ENCODE measurements around the gene CSTF1. TPM values are rescaled to one million over a fixed set of nuclear protein-coding genes. Genes with fewer than 3 reads are reported as not detected.

Gene CSTF1
- polyA plus RNA-seq, 4 donors = 9.2 to 28.2 (median 11.3) TPM

DNA sequence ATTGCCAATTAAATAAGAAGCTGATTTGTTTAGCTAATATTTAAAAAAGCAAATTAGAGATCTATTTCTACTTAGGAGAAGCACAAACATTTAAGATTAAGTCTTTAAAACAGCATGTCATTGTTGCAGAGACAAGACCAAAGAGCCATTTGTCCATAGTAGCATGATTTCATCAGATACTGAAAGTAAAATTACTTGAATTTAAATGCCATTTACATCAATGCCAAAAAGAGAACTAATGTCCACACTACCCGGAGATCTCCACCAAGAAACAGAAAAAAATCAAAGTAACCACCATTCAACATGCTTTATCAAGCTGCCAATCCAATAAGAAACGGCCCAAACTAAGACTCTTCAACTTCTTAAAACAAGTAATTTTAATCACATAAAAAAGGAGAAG is 16.1 kb upstream of the CSTF1 start:
- Histone ChIP-seq H3K27ac (ENCODE audit: low read depth in 1 of 3, low read length in 2 of 3) (no peak overlapping the region), H3K4me3 (ENCODE audit: low read depth in 1 of 3, low read length in 3 of 3) (no peak overlapping the region), H3K27me3 (ENCODE audit: control insufficient read depth in 3 of 3, insufficient read depth in 3 of 3, low read length in 3 of 3) (no peaks in the 10 kb centered on the region), H3K4me1 (ENCODE audit: control insufficient read depth in 3 of 3, insufficient read depth in 2 of 3, low read depth in 1 of 3, low read length in 2 of 3) (no peaks in the 10 kb centered on the region), H3K9me3 (ENCODE audit: control insufficient read depth in 2 of 2, insufficient read depth in 1 of 2, low read depth in 1 of 2, low read length in 1 of 2) (no peaks in the 10 kb centered on the region), H3K36me3 (ENCODE audit: control insufficient read depth in 3 of 3, insufficient read depth in 2 of 3, low read depth in 1 of 3, low read length in 3 of 3) (peaks cover 0 to 15% (median 5%) of the 10 kb centered on the region in 3 donors)
- DNase-seq = no peak
- WGBS, 3 donors = 81 to 88% (median 87%) methylated on average over 2 of the region's 2 CpGs
- no peak for FAIRE-seq

GRCh38 chr20:56378386-56378785 is 14.1 kb upstream of the CSTF1 start:
- no peak overlapping the region for H3K4me3 ChIP-seq (ENCODE audit: low read depth in 1 of 3, low read length in 3 of 3)
- H3K27ac ChIP-seq (ENCODE audit: low read depth in 1 of 3, low read length in 2 of 3) = no peak overlapping the region
- no peak for DNase-seq
- no peaks in the 10 kb centered on the region for H3K4me1 ChIP-seq (ENCODE audit: control insufficient read depth in 3 of 3, insufficient read depth in 2 of 3, low read depth in 1 of 3, low read length in 2 of 3)
- no peak for FAIRE-seq
- no peaks in the 10 kb centered on the region for H3K9me3 ChIP-seq (ENCODE audit: control insufficient read depth in 2 of 2, insufficient read depth in 1 of 2, low read depth in 1 of 2, low read length in 1 of 2)
- WGBS, 3 donors = 94 to 96% (median 95%) methylated on average over 3 of the region's 3 CpGs
- H3K36me3 ChIP-seq (ENCODE audit: control insufficient read depth in 3 of 3, insufficient read depth in 2 of 3, low read depth in 1 of 3, low read length in 3 of 3) = peaks cover 0 to 21% (median 5%) of the 10 kb centered on the region in 3 donors
- H3K27me3 ChIP-seq (ENCODE audit: control insufficient read depth in 3 of 3, insufficient read depth in 3 of 3, low read length in 3 of 3) = no peaks in the 10 kb centered on the region

DNA sequence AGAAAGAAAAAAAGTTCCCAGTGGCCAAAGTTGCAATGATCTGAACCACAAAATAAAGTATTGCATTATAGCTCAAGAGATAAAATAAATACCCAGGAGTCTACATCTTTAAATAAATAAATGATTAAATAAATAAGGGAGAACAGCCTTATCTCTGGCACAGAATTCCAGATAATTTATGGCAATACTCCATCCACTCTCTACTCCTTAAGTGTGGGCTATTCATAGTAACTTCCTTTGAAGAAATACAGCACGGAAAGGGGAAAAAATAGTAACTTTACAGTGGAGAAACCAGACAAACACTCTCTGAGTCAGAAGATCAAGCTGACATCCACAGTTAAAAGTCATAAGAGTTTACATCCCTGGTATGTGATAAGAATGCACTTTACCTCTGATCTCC is 12.1 kb upstream of the CSTF1 start:
- H3K4me3 ChIP-seq (ENCODE audit: low read depth in 1 of 3, low read length in 3 of 3) = no peak overlapping the region
- H3K27me3 ChIP-seq (ENCODE audit: control insufficient read depth in 3 of 3, insufficient read depth in 3 of 3, low read length in 3 of 3) = no peaks in the 10 kb centered on the region
- FAIRE-seq (no peak), DNase-seq (no peak)
- no peak overlapping the region for H3K27ac ChIP-seq (ENCODE audit: low read depth in 1 of 3, low read length in 2 of 3)
- WGBS, 3 donors = 67 to 77% (median 73%) methylated on average over 1 of the region's 1 CpG
- peaks cover 0 to 19% (median 2%) of the 10 kb centered on the region in 3 donors for H3K36me3 ChIP-seq (ENCODE audit: control insufficient read depth in 3 of 3, insufficient read depth in 2 of 3, low read depth in 1 of 3, low read length in 3 of 3)
- H3K9me3 ChIP-seq (ENCODE audit: control insufficient read depth in 2 of 2, insufficient read depth in 1 of 2, low read depth in 1 of 2, low read length in 1 of 2) = no peaks in the 10 kb centered on the region
- no peaks in the 10 kb centered on the region for H3K4me1 ChIP-seq (ENCODE audit: control insufficient read depth in 3 of 3, insufficient read depth in 2 of 3, low read depth in 1 of 3, low read length in 2 of 3)

GRCh38 chr20:56381501-56381900 is 10.9 kb upstream of the CSTF1 start:
- Histone ChIP-seq H3K27ac (ENCODE audit: low read depth in 1 of 3, low read length in 2 of 3) (no peak overlapping the region), H3K4me3 (ENCODE audit: low read depth in 1 of 3, low read length in 3 of 3) (no peak overlapping the region), H3K4me1 (ENCODE audit: control insufficient read depth in 3 of 3, insufficient read depth in 2 of 3, low read depth in 1 of 3, low read length in 2 of 3) (no peaks in the 10 kb centered on the region), H3K27me3 (ENCODE audit: control insufficient read depth in 3 of 3, insufficient read depth in 3 of 3, low read length in 3 of 3) (no peaks in the 10 kb centered on the region), H3K36me3 (ENCODE audit: control insufficient read depth in 3 of 3, insufficient read depth in 2 of 3, low read depth in 1 of 3, low read length in 3 of 3) (peaks cover 0 to 25% (median 4%) of the 10 kb centered on the region in 3 donors), H3K9me3 (ENCODE audit: control insufficient read depth in 2 of 2, insufficient read depth in 1 of 2, low read depth in 1 of 2, low read length in 1 of 2) (no peaks in the 10 kb centered on the region)
- DNase-seq = no peak
- WGBS, 3 donors = 72 to 88% (median 83%) methylated on average over 1 of the region's 1 CpG
- FAIRE-seq = no peak

DNA sequence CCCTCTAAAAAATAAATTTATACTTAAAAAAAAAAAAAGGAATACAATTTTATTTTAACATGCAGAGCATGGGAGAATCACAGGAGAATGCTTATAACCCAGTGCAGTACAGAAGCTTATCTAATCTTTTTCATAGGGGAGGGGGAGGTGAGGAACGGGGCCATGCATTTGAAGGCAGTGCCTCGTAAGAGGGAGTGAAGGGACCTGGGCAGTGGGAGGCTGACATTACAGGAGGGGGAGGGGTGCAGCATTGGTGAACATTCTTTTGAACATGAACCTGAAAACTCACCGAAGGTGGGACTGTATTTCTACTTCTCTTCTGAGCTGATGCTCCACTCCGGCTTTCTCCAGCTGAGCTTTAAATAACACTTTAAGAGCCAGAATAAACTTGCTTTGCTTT is 9.7 kb upstream of the CSTF1 start:
- Histone ChIP-seq H3K9me3 (ENCODE audit: control insufficient read depth in 2 of 2, insufficient read depth in 1 of 2, low read depth in 1 of 2, low read length in 1 of 2) (no peaks in the 10 kb centered on the region), H3K4me3 (ENCODE audit: low read depth in 1 of 3, low read length in 3 of 3) (no peak overlapping the region), H3K27ac (ENCODE audit: low read depth in 1 of 3, low read length in 2 of 3) (no peak overlapping the region), H3K36me3 (ENCODE audit: control insufficient read depth in 3 of 3, insufficient read depth in 2 of 3, low read depth in 1 of 3, low read length in 3 of 3) (peaks cover 0 to 19% (median 4%) of the 10 kb centered on the region in 3 donors), H3K4me1 (ENCODE audit: control insufficient read depth in 3 of 3, insufficient read depth in 2 of 3, low read depth in 1 of 3, low read length in 2 of 3) (no peaks in the 10 kb centered on the region), H3K27me3 (ENCODE audit: control insufficient read depth in 3 of 3, insufficient read depth in 3 of 3, low read length in 3 of 3) (no peaks in the 10 kb centered on the region)
- FAIRE-seq (no peak), DNase-seq (no peak)
- 70 to 86% (median 74%) methylated on average over 4 of the region's 4 CpGs for WGBS, 3 donors

GRCh38 chr20:56383334-56383733 is 9.1 kb upstream of the CSTF1 start:
- no peak overlapping the region for H3K4me3 ChIP-seq (ENCODE audit: low read depth in 1 of 3, low read length in 3 of 3)
- no peak overlapping the region for H3K27ac ChIP-seq (ENCODE audit: low read depth in 1 of 3, low read length in 2 of 3)
- WGBS, 3 donors = 92 to 95% (median 94%) methylated on average over 8 of the region's 8 CpGs
- peaks cover 0 to 21% (median 4%) of the 10 kb centered on the region in 3 donors for H3K36me3 ChIP-seq (ENCODE audit: control insufficient read depth in 3 of 3, insufficient read depth in 2 of 3, low read depth in 1 of 3, low read length in 3 of 3)
- FAIRE-seq = no peak
- H3K4me1 ChIP-seq (ENCODE audit: control insufficient read depth in 3 of 3, insufficient read depth in 2 of 3, low read depth in 1 of 3, low read length in 2 of 3) = no peaks in the 10 kb centered on the region
- no peaks in the 10 kb centered on the region for H3K9me3 ChIP-seq (ENCODE audit: control insufficient read depth in 2 of 2, insufficient read depth in 1 of 2, low read depth in 1 of 2, low read length in 1 of 2)
- no peaks in the 10 kb centered on the region for H3K27me3 ChIP-seq (ENCODE audit: control insufficient read depth in 3 of 3, insufficient read depth in 3 of 3, low read length in 3 of 3)
- no peak for DNase-seq

DNA sequence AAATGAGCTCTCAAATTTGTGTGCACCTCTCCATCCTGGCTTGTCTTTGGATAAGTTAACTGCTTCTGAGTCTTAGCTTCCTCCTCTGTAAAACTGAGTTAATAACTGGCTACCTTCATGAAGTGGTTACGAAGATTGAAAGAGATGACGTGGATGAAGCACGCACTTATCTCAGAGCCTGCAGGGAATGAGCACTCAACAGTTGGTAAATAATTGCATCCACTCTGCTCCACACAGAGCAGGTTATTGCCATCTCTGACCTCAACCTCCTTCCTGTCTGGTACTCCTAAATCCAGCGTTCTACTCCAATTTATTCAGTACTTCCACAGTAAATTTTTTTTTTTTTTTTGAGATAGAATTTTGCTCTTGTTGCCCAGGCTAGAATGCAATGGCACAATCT is 7.3 kb upstream of the CSTF1 start:
- Histone ChIP-seq H3K36me3 (ENCODE audit: control insufficient read depth in 3 of 3, insufficient read depth in 2 of 3, low read depth in 1 of 3, low read length in 3 of 3) (peaks cover 0 to 24% (median 4%) of the 10 kb centered on the region in 3 donors), H3K27ac (ENCODE audit: low read depth in 1 of 3, low read length in 2 of 3) (no peak overlapping the region), H3K4me3 (ENCODE audit: low read depth in 1 of 3, low read length in 3 of 3) (no peak overlapping the region), H3K4me1 (ENCODE audit: control insufficient read depth in 3 of 3, insufficient read depth in 2 of 3, low read depth in 1 of 3, low read length in 2 of 3) (no peaks in the 10 kb centered on the region), H3K9me3 (ENCODE audit: control insufficient read depth in 2 of 2, insufficient read depth in 1 of 2, low read depth in 1 of 2, low read length in 1 of 2) (no peaks in the 10 kb centered on the region), H3K27me3 (ENCODE audit: control insufficient read depth in 3 of 3, insufficient read depth in 3 of 3, low read length in 3 of 3) (no peaks in the 10 kb centered on the region)
- 93 to 98% (median 94%) methylated on average over 4 of the region's 4 CpGs for whole genome bisulfite sequencing, 3 donors
- DNase-seq (no peak), FAIRE-seq (no peak)

GRCh38 chr20:56386219-56386618 is 6.2 kb upstream of the CSTF1 start:
- Histone ChIP-seq H3K27ac (ENCODE audit: low read depth in 1 of 3, low read length in 2 of 3) (no peak overlapping the region), H3K9me3 (ENCODE audit: control insufficient read depth in 2 of 2, insufficient read depth in 1 of 2, low read depth in 1 of 2, low read length in 1 of 2) (no peaks in the 10 kb centered on the region), H3K36me3 (ENCODE audit: control insufficient read depth in 3 of 3, insufficient read depth in 2 of 3, low read depth in 1 of 3, low read length in 3 of 3) (peaks cover 0 to 24% (median 4%) of the 10 kb centered on the region in 3 donors), H3K27me3 (ENCODE audit: control insufficient read depth in 3 of 3, insufficient read depth in 3 of 3, low read length in 3 of 3) (no peaks in the 10 kb centered on the region), H3K4me1 (ENCODE audit: control insufficient read depth in 3 of 3, insufficient read depth in 2 of 3, low read depth in 1 of 3, low read length in 2 of 3) (no peaks in the 10 kb centered on the region), H3K4me3 (ENCODE audit: low read depth in 1 of 3, low read length in 3 of 3) (no peak overlapping the region)
- WGBS, 3 donors = 90 to 96% (median 95%) methylated on average over 6 of the region's 6 CpGs
- no peak for DNase-seq
- FAIRE-seq = no peak

DNA sequence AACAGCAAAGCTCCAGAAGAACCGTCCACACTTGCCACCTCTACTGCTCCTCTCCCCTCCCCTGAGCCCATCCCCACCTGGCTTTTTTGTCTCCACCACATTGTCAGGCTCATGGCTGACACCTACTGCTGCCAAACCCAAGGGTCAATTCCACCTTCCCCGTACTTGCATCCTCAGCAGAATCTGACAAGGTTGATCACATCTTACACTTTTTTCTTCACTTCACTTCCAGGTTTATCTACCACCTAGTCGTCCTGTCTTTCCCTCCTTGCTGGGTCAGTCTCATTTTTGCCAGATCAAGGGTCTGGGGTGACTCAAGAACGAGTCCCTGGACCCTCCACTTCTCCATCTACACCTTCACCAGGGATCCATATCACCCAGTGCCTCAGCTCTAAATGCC is 3.6 kb upstream of the CSTF1 start:
- Histone ChIP-seq H3K27ac (ENCODE audit: low read depth in 1 of 3, low read length in 2 of 3) (no peak overlapping the region), H3K36me3 (ENCODE audit: control insufficient read depth in 3 of 3, insufficient read depth in 2 of 3, low read depth in 1 of 3, low read length in 3 of 3) (peaks cover 0 to 14% (median 4%) of the 10 kb centered on the region in 3 donors), H3K9me3 (ENCODE audit: control insufficient read depth in 2 of 2, insufficient read depth in 1 of 2, low read depth in 1 of 2, low read length in 1 of 2) (no peaks in the 10 kb centered on the region), H3K4me3 (ENCODE audit: low read depth in 1 of 3, low read length in 3 of 3) (no peak overlapping the region), H3K27me3 (ENCODE audit: control insufficient read depth in 3 of 3, insufficient read depth in 3 of 3, low read length in 3 of 3) (no peaks in the 10 kb centered on the region), H3K4me1 (ENCODE audit: control insufficient read depth in 3 of 3, insufficient read depth in 2 of 3, low read depth in 1 of 3, low read length in 2 of 3) (peaks cover 0 to 4% (median 0%) of the 10 kb centered on the region in 3 donors)
- 82 to 85% (median 83%) methylated on average over 4 of the region's 4 CpGs for WGBS, 3 donors
- DNase-seq (no peak), FAIRE-seq (no peak)
